Astrocyte of the spinal cord (primary cell): Measurements from ENCODE around the gene ANKHD1.
"Not testable (repeated sequence)": the region's sequence is repeated elsewhere in the genome, so short reads cannot be mapped to it uniquely, and the experiment has no call there.

Experiments
- DNase-seq: peaks from one replicate; pipeline ENCODE4 v3.0.0; 2011; ENCODE audit warnings: low read depth, low spot score
- H3K4me3 ChIP-seq: 2 replicates; pipeline ENCODE4 v1.5.1; 2011; ENCODE audit warnings: low read depth, mild to moderate bottlenecking, low read length, moderate library complexity
- CTCF ChIP-seq: IDR thresholded peaks from 2 replicates; pipeline ENCODE4 v1.5.1; 2012; ENCODE audit warnings: low read depth, mild to moderate bottlenecking, low read length, inconsistent platforms
- in situ Hi-C: cut with HindIII; loops from 2 replicates; pipeline ENCODE4 v1.10.0; 2017; ENCODE audit warnings: low sequenced_read_pairs

Gene ANKHD1

GRCh38 chr5:140466981-140467742, 65.5 kb downstream of the ANKHD1 start:
- in situ Hi-C loops = no loop called here
- TF ChIP-seq CTCF = no peak
- no peak for DNase-seq
- H3K4me3 ChIP-seq = no peak overlapping the region

- no peak overlapping the region for H3K4me3 ChIP-seq
- peak; percentile 15 for DNase-seq
- in situ Hi-C loops = no loop called here
- TF ChIP-seq CTCF = no peak
Observed at GRCh38 chr5:140468188-140468587, 66.6 kb downstream of the ANKHD1 start.

- in situ Hi-C loops = no loop called here
- DNase-seq = no peak
- no peak for TF ChIP-seq CTCF
- H3K4me3 ChIP-seq = no peak overlapping the region
Observed at GRCh38 chr5:140469259-140469658, 67.6 kb downstream of the ANKHD1 start.

GRCh38 chr5:140480310-140481014, 78.8 kb downstream of the ANKHD1 start:
- in situ Hi-C loops = no loop called here
- no peak for TF ChIP-seq CTCF
- no peak for DNase-seq
- no peak overlapping the region for H3K4me3 ChIP-seq

GRCh38 chr5:140481758-140482157, 80.1 kb downstream of the ANKHD1 start:
- in situ Hi-C loops = no loop called here
- TF ChIP-seq CTCF = no peak
- peak; percentile 56 for DNase-seq
- H3K4me3 ChIP-seq = no peak overlapping the region

GRCh38 chr5:140483055-140483454, 81.4 kb downstream of the ANKHD1 start:
- in situ Hi-C loops = no loop called here
- DNase-seq = no peak
- no peak overlapping the region for H3K4me3 ChIP-seq
- no peak for TF ChIP-seq CTCF

- H3K4me3 ChIP-seq, DNase-seq, in situ Hi-C loops: not testable (repeated sequence)
Observed at GRCh38 chr5:140488141-140488540, 86.5 kb downstream of the ANKHD1 start.
